Transverse colon (tissue), 4 donors: ENCODE measurements around the gene FLVCR1.

Source experiments
- EP300 ChIP-seq: sonication (generic); formaldehyde crosslinking; IDR thresholded peaks from one replicate; pipeline ENCODE4 v1.6.1; 2017; ENCODE audit warnings: antibody characterized with exemption, low read depth
- POLR2AphosphoS5 ChIP-seq, 3 donors: sonication (generic); formaldehyde crosslinking; IDR thresholded peaks; one replicate each; pipeline ENCODE4 v1.6.1; 2016; ENCODE audit warnings: antibody characterized with exemption in 3 of 3
- TF ChIP-seq, protein P1 (sequence below), 5 experiments: fragments of 200-600 bp in 3 of 5; fragments of 450-650 bp in 2 of 5; sonication (generic) in 3 of 5; IDR thresholded peaks; 1 replicate in 2 of 5; 2 replicates in 3 of 5; pipeline ENCODE4 v1.5.1; 2016 to 2017; ENCODE audit warnings: antibody characterized with exemption in 5 of 5, inconsistent platforms in 3 of 5, mild to moderate bottlenecking in 2 of 5, moderate library complexity in 1 of 5

DNA sequence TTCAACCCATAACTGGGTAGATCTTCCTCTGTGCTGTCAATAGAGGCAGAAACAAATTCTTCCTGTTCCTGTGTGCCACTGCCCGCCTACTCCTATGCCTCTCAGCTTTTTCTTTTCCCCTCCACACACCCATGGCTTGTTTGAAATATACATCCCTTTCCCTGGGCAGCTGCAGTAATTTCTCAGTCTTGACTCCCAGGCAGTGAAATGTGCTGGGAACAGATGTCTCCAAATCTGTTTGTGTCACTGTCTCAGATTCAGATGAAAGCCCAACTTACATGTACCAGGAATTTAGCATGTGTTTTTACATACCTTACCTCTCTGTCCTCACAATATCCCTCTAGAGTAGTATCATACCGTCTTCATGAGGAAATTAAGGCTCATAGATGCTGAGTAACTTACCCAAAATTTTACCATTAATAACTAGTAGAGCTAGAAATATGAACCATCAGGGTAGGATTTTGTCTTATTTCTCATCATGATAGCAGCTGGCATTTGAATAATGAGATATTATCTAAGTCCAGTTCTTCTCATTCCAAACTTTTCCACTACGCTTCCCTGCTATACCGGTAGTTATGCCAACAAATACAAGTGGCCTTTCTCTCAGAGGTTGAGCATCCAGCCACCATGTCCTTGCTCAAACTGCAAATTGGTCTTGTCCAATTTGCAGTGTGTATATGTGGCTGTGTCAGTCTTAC, 87.5 kb downstream of the FLVCR1 start:
- TF ChIP-seq, protein P1, sequence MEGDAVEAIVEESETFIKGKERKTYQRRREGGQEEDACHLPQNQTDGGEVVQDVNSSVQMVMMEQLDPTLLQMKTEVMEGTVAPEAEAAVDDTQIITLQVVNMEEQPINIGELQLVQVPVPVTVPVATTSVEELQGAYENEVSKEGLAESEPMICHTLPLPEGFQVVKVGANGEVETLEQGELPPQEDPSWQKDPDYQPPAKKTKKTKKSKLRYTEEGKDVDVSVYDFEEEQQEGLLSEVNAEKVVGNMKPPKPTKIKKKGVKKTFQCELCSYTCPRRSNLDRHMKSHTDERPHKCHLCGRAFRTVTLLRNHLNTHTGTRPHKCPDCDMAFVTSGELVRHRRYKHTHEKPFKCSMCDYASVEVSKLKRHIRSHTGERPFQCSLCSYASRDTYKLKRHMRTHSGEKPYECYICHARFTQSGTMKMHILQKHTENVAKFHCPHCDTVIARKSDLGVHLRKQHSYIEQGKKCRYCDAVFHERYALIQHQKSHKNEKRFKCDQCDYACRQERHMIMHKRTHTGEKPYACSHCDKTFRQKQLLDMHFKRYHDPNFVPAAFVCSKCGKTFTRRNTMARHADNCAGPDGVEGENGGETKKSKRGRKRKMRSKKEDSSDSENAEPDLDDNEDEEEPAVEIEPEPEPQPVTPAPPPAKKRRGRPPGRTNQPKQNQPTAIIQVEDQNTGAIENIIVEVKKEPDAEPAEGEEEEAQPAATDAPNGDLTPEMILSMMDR (IDR thresholded peaks at IDR 0.05) = no peak
- TF ChIP-seq EP300 (no peak), POLR2AphosphoS5 (IDR thresholded peaks at IDR 0.05) (no peak)
